MG63 (cell line): Measurements from ENCODE around the gene EBP. TPM values are rescaled to one million over a fixed set of nuclear protein-coding genes. Genes with fewer than 3 reads are reported as not detected.
"Not testable (repeated sequence)": the region's sequence is repeated elsewhere in the genome, so short reads cannot be mapped to it uniquely, and the experiment has no call there.

ENCODE experiments used
- DNase-seq: peaks from one replicate; pipeline ENCODE4 v3.0.0-alpha.2; 2020
- H3K27me3 ChIP-seq: fragments of 250-450 bp; sonication (Bioruptor Pico); 2 replicates; pipeline ENCODE4 v1.5.1; 2020; ENCODE audit warnings: mild to moderate bottlenecking, moderate library complexity
- H3K36me3 ChIP-seq: fragments of 250-450 bp; sonication (Bioruptor Pico); 2 replicates; pipeline ENCODE4 v1.5.1; 2020; ENCODE audit warnings: mild to moderate bottlenecking, moderate library complexity
- H3K4me3 ChIP-seq: fragments of 250-450 bp; sonication (Bioruptor Pico); 2 replicates; pipeline ENCODE4 v1.5.1; 2020; ENCODE audit warnings: mild to moderate bottlenecking, moderate library complexity
- H3K9me3 ChIP-seq: fragments of 250-450 bp; sonication (Bioruptor Pico); 2 replicates; pipeline ENCODE4 v1.5.1; 2020; ENCODE audit warnings: mild to moderate bottlenecking, moderate library complexity
- total RNA-seq: library from RNA; depleted of rRNA; stranded (reverse); fragments of >200 nt; shearing (Covaris generic); gene quantifications from 2 replicates; pipeline ENCODE4 v1.2.3, GENCODE V29; 2014; ENCODE audit warnings: low replicate concordance

Gene EBP
- total RNA-seq, 1 experiment from 2014 or later = 32.9 TPM

DNA sequence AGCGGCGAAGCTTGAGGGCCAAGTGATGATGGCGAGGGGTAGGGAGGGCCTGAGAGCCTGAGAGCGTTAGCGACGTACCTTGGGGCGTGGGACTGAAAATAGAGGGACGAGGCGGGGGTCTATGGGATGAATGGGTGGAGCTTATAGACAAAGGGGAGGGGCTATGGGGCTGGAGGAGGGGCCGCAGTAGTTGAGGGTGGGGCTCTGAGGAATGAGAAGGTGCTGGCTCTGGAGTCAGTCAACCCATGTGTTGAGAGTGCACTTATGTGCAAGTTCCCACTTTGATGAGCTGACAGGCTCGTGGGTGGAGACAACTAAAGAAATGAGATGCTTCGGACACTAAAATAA is 18.4 kb downstream of the EBP start:
- Histone ChIP-seq H3K4me3 (peak overlapping the region; percentile 58), H3K9me3 (no peaks in the 10 kb centered on the region), H3K36me3 (peaks cover 4% of the 10 kb centered on the region; the same call in 1 of the 2 replicates), H3K27me3 (no peaks in the 10 kb centered on the region)
- no peak for DNase-seq

DNA sequence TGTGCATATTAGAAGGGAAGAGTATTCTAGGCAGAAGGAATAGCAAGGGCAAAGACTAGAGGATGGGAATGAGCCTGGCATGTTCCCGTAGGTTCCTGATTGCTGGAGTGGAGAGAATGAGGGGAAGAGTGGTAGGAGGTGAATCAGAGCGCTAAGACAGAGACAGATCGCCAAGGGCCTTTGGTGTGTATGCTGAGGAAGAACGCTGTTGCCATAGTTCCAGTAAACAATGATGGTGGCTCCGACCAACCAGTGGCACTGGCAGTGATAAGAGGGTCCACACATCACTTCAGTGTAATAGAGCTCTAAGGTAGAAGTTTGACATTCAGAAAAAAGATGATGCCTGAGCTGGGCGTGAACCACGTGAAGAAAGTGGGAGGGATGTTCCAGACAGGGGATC is 18.9 kb downstream of the EBP start:
- Histone ChIP-seq H3K9me3 (no peaks in the 10 kb centered on the region), H3K27me3 (no peaks in the 10 kb centered on the region), H3K36me3 (peaks cover 4% of the 10 kb centered on the region; the same call in 1 of the 2 replicates), H3K4me3 (peak overlapping the region; percentile 58)
- no peak for DNase-seq

DNA sequence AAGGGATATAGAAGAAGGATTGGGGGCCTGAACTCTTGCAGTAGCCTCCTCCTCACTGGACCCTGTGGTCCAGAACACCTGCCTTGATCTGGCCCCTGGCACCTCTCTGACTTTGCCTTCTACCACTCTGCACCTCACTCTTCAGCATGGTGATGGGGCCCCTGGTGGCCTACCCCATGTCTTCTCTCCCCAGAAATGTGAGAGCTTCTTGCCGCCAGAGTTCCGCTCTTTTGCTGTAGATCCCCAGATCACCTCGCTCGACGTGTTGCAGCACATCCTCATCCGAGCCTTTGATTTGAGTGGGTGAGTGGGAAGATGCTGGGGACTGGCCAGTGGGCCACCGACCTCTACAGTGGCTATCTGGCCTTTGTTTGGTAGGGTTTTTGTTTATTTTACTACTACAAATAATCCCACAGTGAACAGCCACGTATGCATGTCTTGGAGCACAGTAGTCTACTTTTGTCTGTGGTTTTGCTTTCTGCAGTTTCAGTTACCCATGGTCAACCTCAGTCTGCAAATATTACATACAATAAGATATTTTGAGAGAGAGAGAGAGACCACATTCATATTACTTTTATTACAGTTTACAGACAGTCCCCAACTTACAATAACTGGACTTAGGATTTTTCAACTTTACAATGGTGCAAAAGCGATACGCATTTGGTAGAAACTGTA is 19.7 kb downstream of the EBP start:
- Histone ChIP-seq H3K4me3 (no peak overlapping the region), H3K27me3 (no peaks in the 10 kb centered on the region), H3K36me3 (peaks cover 4% of the 10 kb centered on the region; the same call in 1 of the 2 replicates), H3K9me3 (no peaks in the 10 kb centered on the region)
- no peak for DNase-seq

GRCh38 chrX:48548871-48549270 is 27.3 kb downstream of the EBP start:
- DNase-seq = no peak
- H3K36me3 ChIP-seq = no peaks in the 10 kb centered on the region
- no peaks in the 10 kb centered on the region for H3K9me3 ChIP-seq
- H3K27me3 ChIP-seq = no peaks in the 10 kb centered on the region
- no peak overlapping the region for H3K4me3 ChIP-seq

DNA sequence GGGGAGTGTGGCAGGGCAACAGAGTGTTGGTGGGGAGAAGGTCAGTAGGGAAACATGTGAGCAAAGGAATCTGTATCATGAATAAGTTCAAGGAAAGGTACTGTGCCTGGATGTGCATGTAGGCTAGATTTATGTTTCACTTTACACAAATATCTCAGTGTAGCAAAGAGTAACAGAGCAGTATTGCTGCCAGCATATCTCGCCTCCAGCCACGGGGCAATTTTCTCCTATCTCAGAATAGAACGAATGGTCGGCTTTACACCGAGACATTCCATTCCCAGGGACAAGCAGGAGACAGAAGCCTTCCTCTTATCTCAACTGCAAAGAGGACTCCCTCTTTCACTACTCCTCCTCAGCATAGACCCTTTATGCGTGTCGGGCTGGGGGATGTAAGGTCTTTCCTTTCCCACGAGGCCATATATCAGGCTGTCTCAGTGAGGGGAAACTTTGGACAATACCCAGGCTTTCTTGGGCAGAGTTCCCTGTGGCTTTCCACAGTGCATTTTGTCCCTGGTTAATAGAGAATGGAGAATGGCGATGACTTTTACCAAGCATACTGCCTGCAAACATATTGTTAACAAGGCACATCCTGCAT is 34.2 kb downstream of the EBP start:
- not testable (repeated sequence) for H3K27me3 ChIP-seq, DNase-seq, H3K36me3 ChIP-seq, H3K4me3 ChIP-seq, H3K9me3 ChIP-seq

DNA sequence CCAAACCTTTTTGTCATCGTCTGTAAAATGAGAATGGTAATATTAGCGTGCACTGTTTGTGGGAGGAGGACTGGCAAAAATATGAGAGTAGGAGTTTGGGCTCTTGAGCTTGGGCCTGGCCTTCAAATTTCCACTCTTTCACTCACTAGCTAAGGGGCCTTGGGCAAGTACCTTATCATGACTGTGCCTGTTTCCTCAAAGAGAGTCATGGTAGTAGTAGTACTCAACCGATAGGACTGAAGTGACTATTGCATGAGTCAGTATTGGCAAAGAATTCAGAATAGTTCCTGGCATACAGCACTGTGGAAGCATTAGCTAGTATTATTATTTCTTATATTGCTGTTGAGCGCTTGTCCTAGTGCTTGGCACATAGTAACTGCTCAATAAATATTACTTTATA is 36.7 kb downstream of the EBP start:
- H3K36me3 ChIP-seq = peaks cover 4% of the 10 kb centered on the region; the same call in 1 of the 2 replicates
- H3K9me3 ChIP-seq = no peaks in the 10 kb centered on the region
- no peak overlapping the region for H3K4me3 ChIP-seq
- DNase-seq = peak; percentile 61
- no peaks in the 10 kb centered on the region for H3K27me3 ChIP-seq

DNA sequence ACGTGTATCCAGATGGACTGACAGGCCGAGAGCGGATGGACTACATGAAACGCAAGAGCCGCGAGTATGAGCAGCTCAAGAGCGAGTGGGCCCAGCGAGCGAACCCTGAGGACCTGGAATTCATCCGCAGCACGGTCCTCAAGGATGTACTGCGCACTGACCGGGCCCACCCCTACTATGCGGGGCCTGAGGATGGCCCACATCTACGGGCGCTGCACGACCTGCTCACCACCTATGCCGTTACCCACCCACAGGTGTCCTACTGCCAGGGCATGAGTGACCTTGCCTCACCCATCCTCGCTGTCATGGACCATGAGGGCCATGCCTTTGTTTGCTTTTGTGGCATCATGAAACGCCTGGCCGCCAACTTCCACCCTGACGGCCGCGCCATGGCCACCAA is 38.0 kb downstream of the EBP start:
- H3K36me3 ChIP-seq = peaks cover 4% of the 10 kb centered on the region; the same call in 1 of the 2 replicates
- H3K9me3 ChIP-seq = no peaks in the 10 kb centered on the region
- no peaks in the 10 kb centered on the region for H3K27me3 ChIP-seq
- H3K4me3 ChIP-seq = no peak overlapping the region
- DNase-seq = no peak

GRCh38 chrX:48560056-48560455 is 38.4 kb downstream of the EBP start:
- Histone ChIP-seq H3K27me3 (no peaks in the 10 kb centered on the region), H3K4me3 (no peak overlapping the region), H3K36me3 (peaks cover 4% of the 10 kb centered on the region; the same call in 1 of the 2 replicates), H3K9me3 (no peaks in the 10 kb centered on the region)
- DNase-seq = no peak

DNA sequence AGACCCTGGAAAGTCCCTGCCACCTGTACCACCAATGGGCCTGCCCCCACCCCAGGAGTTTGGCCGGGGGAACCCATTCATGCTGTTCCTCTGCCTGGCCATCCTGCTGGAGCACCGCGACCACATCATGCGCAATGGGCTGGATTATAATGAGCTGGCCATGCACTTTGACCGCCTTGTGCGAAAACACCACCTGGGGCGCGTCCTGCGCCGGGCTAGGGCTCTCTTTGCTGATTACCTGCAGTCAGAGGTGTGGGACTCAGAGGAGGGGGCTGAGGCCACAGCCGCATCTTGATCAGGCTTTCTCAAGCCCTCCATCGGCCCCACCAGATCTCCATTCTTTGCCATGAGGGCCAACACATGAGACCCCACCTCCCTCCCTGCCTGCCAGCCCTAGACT is 39.1 kb downstream of the EBP start:
- no peaks in the 10 kb centered on the region for H3K27me3 ChIP-seq
- H3K36me3 ChIP-seq = peaks cover 4% of the 10 kb centered on the region; the same call in 1 of the 2 replicates
- no peaks in the 10 kb centered on the region for H3K9me3 ChIP-seq
- DNase-seq = no peak
- H3K4me3 ChIP-seq = no peak overlapping the region

GRCh38 chrX:48569958-48570357 is 48.4 kb downstream of the EBP start:
- Histone ChIP-seq H3K4me3 (no peak overlapping the region), H3K9me3 (no peaks in the 10 kb centered on the region), H3K36me3 (peaks cover 4% of the 10 kb centered on the region), H3K27me3 (no peaks in the 10 kb centered on the region)
- peak; percentile 38 for DNase-seq

DNA sequence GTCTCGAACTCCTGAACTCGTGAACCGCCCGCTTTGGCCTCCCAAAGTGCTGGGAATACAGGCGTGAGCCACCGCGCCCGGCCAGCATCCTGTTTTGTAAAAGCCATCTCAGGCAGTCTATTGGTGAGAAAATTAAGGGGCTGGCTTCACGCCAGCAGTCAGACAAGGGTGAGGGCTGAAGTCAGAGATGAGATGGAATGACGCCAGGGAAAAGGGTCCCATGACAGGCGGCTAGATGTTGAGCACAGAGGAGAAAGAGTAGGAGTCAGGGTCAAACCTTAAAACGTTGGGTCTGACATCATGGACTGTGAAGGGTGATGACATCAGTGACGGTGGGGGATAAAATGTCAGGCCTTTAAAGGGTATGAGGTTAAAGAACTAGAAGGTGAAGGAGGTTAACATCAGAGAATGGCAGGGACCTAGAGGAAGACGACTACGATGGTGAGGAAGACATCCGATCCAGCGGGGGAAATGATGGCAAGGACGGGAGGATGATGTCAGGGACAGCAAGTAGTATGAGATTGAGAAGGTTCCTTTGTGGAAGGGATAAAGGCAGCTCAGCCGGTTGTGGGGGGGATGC is 52.2 kb downstream of the EBP start:
- Histone ChIP-seq H3K9me3 (no peaks in the 10 kb centered on the region), H3K4me3 (peak overlapping the region; percentile 91), H3K27me3 (no peaks in the 10 kb centered on the region), H3K36me3 (peaks cover 42% of the 10 kb centered on the region)
- no peak for DNase-seq

DNA sequence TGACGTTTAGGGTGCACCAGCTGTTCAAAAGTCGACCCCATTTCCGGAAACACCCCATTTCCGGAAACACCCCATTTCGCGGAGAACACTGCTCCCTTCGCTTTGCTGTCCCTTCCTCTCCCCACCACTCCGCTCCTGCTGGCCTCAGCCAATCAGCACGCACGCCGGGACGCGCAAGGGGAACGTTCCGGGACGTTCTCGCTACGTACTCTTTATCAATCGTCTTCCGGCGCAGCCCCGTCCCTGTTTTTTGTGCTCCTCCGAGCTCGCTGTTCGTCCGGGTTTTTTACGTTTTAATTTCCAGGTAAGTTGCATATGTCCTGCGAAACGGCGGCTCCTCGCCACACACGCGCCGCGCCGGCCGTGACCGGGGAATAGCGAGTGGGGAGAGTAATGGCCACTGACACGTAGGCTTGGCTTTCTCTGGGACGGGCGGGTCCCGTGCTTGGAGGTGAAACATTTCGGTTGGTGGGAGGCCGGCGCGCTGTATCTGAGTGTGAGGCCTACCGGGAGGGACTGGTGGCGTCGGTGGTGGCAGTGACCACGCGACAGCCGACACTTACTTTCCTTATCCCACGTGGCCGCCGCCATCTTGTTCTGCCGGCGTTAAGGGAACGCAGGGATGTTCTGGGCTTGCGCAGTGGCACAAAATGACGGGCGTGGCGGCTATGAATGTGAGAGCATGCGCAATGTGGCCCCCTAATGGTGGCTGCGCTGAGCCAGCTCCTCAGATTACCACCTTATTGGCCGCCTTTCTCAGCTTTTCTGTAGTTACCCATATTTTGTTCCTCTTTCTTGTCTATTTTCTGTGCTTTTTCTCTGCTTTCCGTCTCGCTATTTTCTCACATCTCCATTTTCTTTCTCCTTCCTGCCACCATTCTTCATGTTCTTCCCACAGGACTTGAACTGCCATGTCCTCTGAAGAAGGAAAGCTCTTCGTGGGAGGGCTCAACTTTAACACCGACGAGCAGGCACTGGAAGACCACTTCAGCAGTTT is 53.0 kb downstream of the EBP start, which contains the start of gene RBM3:
Gene RBM3, plus strand, starts transcription at position 215 of the 997 bp plus-strand sequence. Its CDS starts 697 bp downstream, at position 912.
- no peaks in the 10 kb centered on the region for H3K27me3 ChIP-seq
- peak; percentile 93 for DNase-seq
- no peaks in the 10 kb centered on the region for H3K9me3 ChIP-seq

GRCh38 chrX:48575642-48576041 is 54.0 kb downstream of the EBP start:
- Histone ChIP-seq H3K4me3 (peak overlapping the region; percentile 91), H3K27me3 (no peaks in the 10 kb centered on the region), H3K9me3 (no peaks in the 10 kb centered on the region), H3K36me3 (peaks cover 47% of the 10 kb centered on the region)
- no peak for DNase-seq

More for the DNA sequence above, 53.0 kb downstream of the EBP start, which contains the start of gene RBM3:
- H3K36me3 ChIP-seq = peaks cover 47% of the 10 kb centered on the region
- peak within 1 kb of the TSS; percentile 91 for H3K4me3 ChIP-seq

GRCh38 chrX:48576108-48576507 is 54.5 kb downstream of the EBP start:
- Histone ChIP-seq H3K4me3 (peak overlapping the region; percentile 91), H3K36me3 (peaks cover 47% of the 10 kb centered on the region), H3K27me3 (no peaks in the 10 kb centered on the region), H3K9me3 (no peaks in the 10 kb centered on the region)
- DNase-seq = no peak
